K562 (cell line): ENCODE data around the gene NTRK3. TPM values are rescaled to one million over a fixed set of nuclear protein-coding genes. Genes with fewer than 3 reads are reported as not detected.

Source experiments
- ATAC-seq: fragments of 200-7000 bp; cut with Tn5 transposase; 3 replicates; pipeline ENCODE4 v1.9.1; 2020; ENCODE audit warnings: moderate library complexity
- BruUV-seq: library from RNA; stranded (reverse); fragments of 400-500 nt; replicated peaks from 2 replicates; lab custom pipeline; 2021; lab: Mats Ljungman, UMichigan
- CTCF ChIA-PET: fragments of 300-600 bp; formaldehyde crosslinking; extraction: SDS; loops from one replicate; lab custom pipeline; 2021; ENCODE audit warnings: low intra/inter-chr PET ratio; lab: Yijun Ruan, JAX
- POLR2A ChIA-PET: fragments of 300-600, 350-650 bp; sonication (Branson Sonifier 250); formaldehyde crosslinking; extraction: SDS; loops from one replicate; lab custom pipeline; 2021; ENCODE audit warnings: antibody characterized with exemption, inconsistent platforms; lab: Yijun Ruan, JAX
- DNase-seq, 4 experiments: peaks; one replicate each; pipeline versions ENCODE4 v3.0.0 to v3.0.0-alpha.2; 2011 to 2018; ENCODE audit warnings: low spot score in 3 of 4, mixed read lengths in 3 of 4; ENCODE audit errors: extremely low read depth in 1 of 4
- FAIRE-seq: peaks from 2 replicates; lab custom pipeline; 2011; peaks lifted over from hg19 to GRCh38; lab: Jason Lieb, UNC
- H2AFZ ChIP-seq: 2 replicates; pipeline ENCODE4 v1.6.0; 2011; ENCODE audit warnings: low read depth, low read length, control low read depth, inconsistent platforms
- H3K27ac ChIP-seq: fragments of 200-600 bp; 3 replicates; pipeline ENCODE4 v1.8.0; 2011; ENCODE audit warnings: low read depth, mild to moderate bottlenecking, control low read depth, inconsistent platforms, low read length, moderate library complexity, mixed read lengths; ENCODE audit errors: extremely low read depth
- H3K27me3 ChIP-seq, 2 experiments: fragments of 300-600 bp in 1 of 2; 2 replicates in 1 of 2; 3 replicates in 1 of 2; pipeline versions ENCODE4 v1.6.0 to v1.8.0; 2011; ENCODE audit warnings: inconsistent platforms in 2 of 2, low read length in 2 of 2, mild to moderate bottlenecking in 1 of 2, mixed read lengths in 1 of 2, moderate library complexity in 1 of 2; ENCODE audit not compliant: control insufficient read depth in 2 of 2, insufficient read depth in 2 of 2
- H3K36me3 ChIP-seq: fragments of 300-600 bp; 3 replicates; pipeline ENCODE4 v1.8.0; 2011; ENCODE audit warnings: mild to moderate bottlenecking, low read length, inconsistent platforms; ENCODE audit not compliant: control insufficient read depth, insufficient read depth
- H3K4me1 ChIP-seq, 2 experiments: fragments of 200-600 bp in 1 of 2; replicated peaks in 1 of 2; 2 replicates in 1 of 2; 3 replicates in 1 of 2; pipeline versions ENCODE4 v1.5.1 to v1.8.0; 2011; ENCODE audit warnings: inconsistent platforms in 2 of 2, low read length in 2 of 2, mild to moderate bottlenecking in 1 of 2, mixed read lengths in 1 of 2, moderate library complexity in 1 of 2; ENCODE audit not compliant: control insufficient read depth in 2 of 2, insufficient read depth in 2 of 2
- H3K4me2 ChIP-seq: 2 replicates; pipeline ENCODE4 v1.6.1; 2011; ENCODE audit warnings: low read length, control low read depth, inconsistent platforms, mixed read lengths; ENCODE audit not compliant: insufficient read depth
- H3K4me3 ChIP-seq: fragments of 200-600 bp; sonication (generic), shearing (Covaris generic); 2 replicates; pipeline ENCODE4 v1.5.1; 2016; ENCODE audit warnings: control low read depth, inconsistent platforms
- H3K79me2 ChIP-seq: fragments of 200-600 bp; 3 replicates; pipeline ENCODE4 v1.8.0; 2011; ENCODE audit warnings: low read length, inconsistent platforms; ENCODE audit not compliant: control insufficient read depth, insufficient read depth
- H3K9ac ChIP-seq, 2 experiments: 2 replicates each; pipeline versions ENCODE4 v1.6.0 to v1.6.1; 2011; ENCODE audit warnings: low read depth in 2 of 2, low read length in 2 of 2, control low read depth in 1 of 2, inconsistent platforms in 1 of 2, mild to moderate bottlenecking in 1 of 2, mixed read lengths in 1 of 2; ENCODE audit not compliant: insufficient read depth in 1 of 2
- H3K9me1 ChIP-seq: one replicate; pipeline ENCODE4 v1.6.0; 2011; ENCODE audit warnings: inconsistent platforms, mild to moderate bottlenecking, low read length, moderate library complexity; ENCODE audit not compliant: control insufficient read depth, insufficient read depth
- H3K9me3 ChIP-seq: replicated peaks from 2 replicates; pipeline ENCODE4 v1.5.1; 2011; ENCODE audit warnings: low read depth, low read length, inconsistent platforms; ENCODE audit not compliant: control insufficient read depth, insufficient read depth
- H4K20me1 ChIP-seq: replicated peaks from 2 replicates; pipeline ENCODE4 v1.6.1; 2011; ENCODE audit warnings: low read length, inconsistent platforms, mixed read lengths; ENCODE audit not compliant: control insufficient read depth, insufficient read depth
- CHD2 ChIP-seq: IDR thresholded peaks from 2 replicates; pipeline ENCODE4 v1.6.1; 2011; ENCODE audit warnings: low read depth, low read length
- CREB1 ChIP-seq, 2 experiments: sonication (generic) in 1 of 2; formaldehyde crosslinking in 1 of 2; IDR thresholded peaks; 2 replicates each; pipeline versions ENCODE4 v1.6.1 to v1.8.0; 2012 to 2022; ENCODE audit warnings: inconsistent platforms in 1 of 2, mild to moderate bottlenecking in 1 of 2, missing genetic modification reagents in 1 of 2, moderate library complexity in 1 of 2
- IRF9 ChIP-seq: fragments of 450-650 bp; IDR thresholded peaks from 2 replicates; pipeline ENCODE4 v1.6.1; 2016; ENCODE audit warnings: missing biosample characterization, missing genetic modification characterization
- JUND ChIP-seq, 2 experiments: IDR thresholded peaks; 2 replicates in 1 of 2; 3 replicates in 1 of 2; pipeline ENCODE4 v1.6.1; 2011; ENCODE audit warnings: borderline replicate concordance in 2 of 2, low read depth in 2 of 2, low read length in 2 of 2, improper control_type of control experiment in 1 of 2, missing biosample characterization in 1 of 2, missing genetic modification characterization in 1 of 2, missing genetic modification reagents in 1 of 2
- L3MBTL2 ChIP-seq: fragments of 450-650 bp; IDR thresholded peaks from 2 replicates; pipeline ENCODE4 v1.6.1; 2016; ENCODE audit warnings: mild to moderate bottlenecking, moderate library complexity
- PTTG1 ChIP-seq: fragments of 450-650 bp; IDR thresholded peaks from 2 replicates; pipeline ENCODE4 v1.6.1; 2016; ENCODE audit warnings: low read depth, mild to moderate bottlenecking, missing genetic modification characterization, missing compliant biosample characterization
- RFX7 ChIP-seq: fragments of 250-450 bp; sonication (Bioruptor Pico); IDR thresholded peaks from 2 replicates; pipeline ENCODE4 v1.5.1; 2021; ENCODE audit warnings: mild to moderate bottlenecking
- SPI1 ChIP-seq: IDR thresholded peaks from 2 replicates; pipeline ENCODE4 v1.6.1; 2011; ENCODE audit warnings: low read depth, low read length, control low read depth, borderline replicate concordance
- ZNF12 ChIP-seq: sonication (generic); formaldehyde crosslinking; IDR thresholded peaks from 2 replicates; pipeline ENCODE4 v1.4.0; 2020; ENCODE audit warnings: mild to moderate bottlenecking, missing genetic modification reagents
- WGBS: fragments of 100-300 bp; shearing (Covaris generic); methylation state at CpG from one replicate; pipeline ENCODE4 v1.1.6; 2016; ENCODE audit warnings: low coverage, mixed read lengths; ENCODE audit not compliant: insufficient coverage; ENCODE audit errors: missing lambda C conversion rate; 5-methylcytosine and 5-hydroxymethylcytosine counted together
- in situ Hi-C: fragments of 300-500 bp; cut with MboI; formaldehyde crosslinking; loops from 4 replicates; pipeline ENCODE4 v1.15.0; 2018; ENCODE audit warnings: inconsistent platforms, mixed read lengths
- intact Hi-C: fragments of 100-400 bp; cut with micrococcal nuclease; formaldehyde crosslinking; loops from 2 replicates; pipeline ENCODE4 v1.14.2; 2022
- polyA plus RNA-seq, 8 experiments: library from polyadenylated mRNA; depleted of rRNA in 4 of 8; stranded (reverse) in 5 of 8; unstranded in 3 of 8; fragments of >200 nt; fragmentation: Nextera tagmentation in 2 of 8; fragmentation: Illumina TruSeq in 1 of 8; extraction: Ambion mirVana in 2 of 8; extraction: Trizol in 1 of 8; gene quantifications; 2 replicates each; pipeline versions ENCODE4 v1.2.1 to v1.2.3, GENCODE V29; 2011 to 2014; ENCODE audit warnings: inconsistent platforms in 1 of 8, missing spikeins in 1 of 8
- total RNA-seq, 7 experiments: library from RNA; depleted of rRNA in 6 of 7; stranded (reverse); fragments of >200 nt in 6 of 7; fragmentation: Illumina TruSeq in 2 of 7; extraction: Trizol in 2 of 7; gene quantifications; 2 replicates each; pipeline versions ENCODE4 v1.2.1 to v1.2.3, GENCODE V29; 2011 to 2021; ENCODE audit warnings: low replicate concordance in 1 of 7
- TF ChIP-seq, protein P1 (sequence below): fragments of 450-650 bp; IDR thresholded peaks from 2 replicates; pipeline ENCODE4 v1.7.0; 2016; ENCODE audit warnings: borderline replicate concordance
- TF ChIP-seq, protein P2 (sequence below): sonication (generic); formaldehyde crosslinking; IDR thresholded peaks from 2 replicates; pipeline ENCODE4 v1.5.0; 2020; ENCODE audit warnings: missing genetic modification reagents

NTRK3 gene
- total and polyA plus RNA-seq, 9 of the 15 experiments (the other 6 are each of a cell fraction or from before 2014, with no cell fraction given) = 0.11 to 0.13 TPM; not detected in 7

DNA sequence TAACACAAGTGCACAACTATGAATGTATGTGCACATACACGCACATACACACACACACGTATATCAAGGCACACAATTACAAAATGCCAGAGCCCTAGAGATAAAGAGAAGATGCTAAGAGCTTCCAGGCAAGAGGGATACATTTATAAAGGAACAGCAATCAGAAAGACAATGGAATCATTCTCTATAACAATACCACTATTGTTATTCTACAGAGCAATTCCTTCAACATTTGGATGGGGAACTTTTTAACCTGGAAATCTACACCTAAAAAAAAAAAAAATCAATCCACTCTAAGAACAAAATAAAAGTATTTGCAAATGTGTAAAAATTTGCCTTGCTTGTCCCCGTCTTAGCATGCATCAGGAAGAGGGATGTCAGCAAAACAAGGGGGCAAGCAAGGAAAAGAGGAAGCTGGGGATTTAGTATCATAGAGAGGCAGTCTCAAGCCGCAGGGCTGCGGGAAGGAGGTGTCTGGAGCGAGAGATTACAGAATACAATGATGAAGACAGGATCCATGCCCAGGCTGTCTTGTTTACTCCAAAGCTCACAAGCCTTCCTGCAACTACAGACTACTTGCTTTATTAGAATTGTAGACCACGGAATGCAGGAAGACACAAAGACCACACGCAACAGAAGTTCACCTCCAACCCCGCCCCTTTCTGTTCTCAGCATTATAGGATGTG, 220.2 kb downstream of the NTRK3 start:
- no peaks in the 10 kb centered on the region for H3K79me2 ChIP-seq
- no peak overlapping the region for H3K4me3 ChIP-seq
- no peak for TF ChIP-seq CREB1 (IDR thresholded peaks at IDR 0.05)
- no peak for TF ChIP-seq CREB1 (CRISPR knock-in tag; IDR thresholded peaks at IDR 0.05)
- peak; percentile 44; the same call in 1 of the 2 replicates for TF ChIP-seq SPI1
- no peaks in the 10 kb centered on the region for H3K36me3 ChIP-seq
- H3K27ac ChIP-seq = no peak overlapping the region
- ATAC-seq (no peak), FAIRE-seq (no peak), DNase-seq (no peak)
- H3K27me3 ChIP-seq = no peaks in the 10 kb centered on the region; a peak in 1 of 5 replicates
- CTCF ChIA-PET = no interaction called here
- no peaks in the 10 kb centered on the region for H3K9me1 ChIP-seq
- no peak overlapping the region for H3K9ac ChIP-seq
- H3K9me3 ChIP-seq = no peaks in the 10 kb centered on the region
- in situ Hi-C loops (no loop called here), intact Hi-C loops (no loop called here)
- no peak overlapping the region for H3K4me2 ChIP-seq
- H4K20me1 ChIP-seq = no peaks in the 10 kb centered on the region
- 0% methylated on average over 9 of the region's 9 CpGs for WGBS
- no TSS peak for BruUV-seq
- no peak overlapping the region for H2AFZ ChIP-seq
- POLR2A ChIA-PET = no interaction called here
- no peaks in the 10 kb centered on the region for H3K4me1 ChIP-seq

DNA sequence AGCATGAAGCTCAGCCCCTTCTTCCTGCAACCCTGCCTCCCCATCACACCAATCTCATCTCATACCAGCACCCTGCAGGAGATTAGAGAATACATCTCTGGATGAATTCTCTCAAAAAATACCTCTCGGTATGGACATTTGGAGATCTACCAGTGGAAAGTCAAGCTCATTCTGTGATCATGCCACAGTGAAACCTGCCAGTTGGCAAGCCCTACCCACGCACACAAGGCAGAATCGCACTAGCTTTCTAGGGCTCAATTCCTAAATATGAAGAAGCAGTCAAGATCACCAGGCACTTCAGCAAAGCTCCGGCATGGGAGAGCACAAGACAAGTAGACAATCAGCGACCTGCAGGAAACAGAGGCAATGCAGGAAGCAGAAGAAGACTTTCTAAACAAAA, 221.2 kb downstream of the NTRK3 start:
- Histone ChIP-seq H4K20me1 (no peaks in the 10 kb centered on the region), H3K36me3 (no peaks in the 10 kb centered on the region), H3K27ac (no peak overlapping the region), H3K9ac (no peak overlapping the region), H3K9me3 (no peaks in the 10 kb centered on the region), H3K9me1 (no peaks in the 10 kb centered on the region), H3K4me3 (no peak overlapping the region), H3K4me1 (no peaks in the 10 kb centered on the region), H2AFZ (no peak overlapping the region), H3K27me3 (no peaks in the 10 kb centered on the region), H3K79me2 (no peaks in the 10 kb centered on the region), H3K4me2 (no peak overlapping the region)
- intact Hi-C loops (no loop called here), in situ Hi-C loops (no loop called here)
- no peak for DNase-seq
- ChIA-PET POLR2A (interaction anchor here (1.0 kb wide), 1 partner anchor 10 kb away, joined by 4 read pairs; no protein-coding TSS in a partner anchor), CTCF (no interaction called here)
- ATAC-seq = no peak
- 0% methylated on average over 5 of the region's 5 CpGs for WGBS
- no peak for FAIRE-seq
- no TSS peak for BruUV-seq
- TF ChIP-seq ZNF12 (CRISPR knock-in tag) = no peak
- no peak for TF ChIP-seq RFX7
- no peak for TF ChIP-seq IRF9 (tag)
- TF ChIP-seq JUND (IDR thresholded peaks at IDR 0.05; ENCODE audit: borderline replicate concordance, low read depth, low read length) = no peak
- no peak for TF ChIP-seq JUND (tag; IDR thresholded peaks at IDR 0.05; ENCODE audit: borderline replicate concordance, low read depth, low read length)
- TF ChIP-seq, protein P1, sequence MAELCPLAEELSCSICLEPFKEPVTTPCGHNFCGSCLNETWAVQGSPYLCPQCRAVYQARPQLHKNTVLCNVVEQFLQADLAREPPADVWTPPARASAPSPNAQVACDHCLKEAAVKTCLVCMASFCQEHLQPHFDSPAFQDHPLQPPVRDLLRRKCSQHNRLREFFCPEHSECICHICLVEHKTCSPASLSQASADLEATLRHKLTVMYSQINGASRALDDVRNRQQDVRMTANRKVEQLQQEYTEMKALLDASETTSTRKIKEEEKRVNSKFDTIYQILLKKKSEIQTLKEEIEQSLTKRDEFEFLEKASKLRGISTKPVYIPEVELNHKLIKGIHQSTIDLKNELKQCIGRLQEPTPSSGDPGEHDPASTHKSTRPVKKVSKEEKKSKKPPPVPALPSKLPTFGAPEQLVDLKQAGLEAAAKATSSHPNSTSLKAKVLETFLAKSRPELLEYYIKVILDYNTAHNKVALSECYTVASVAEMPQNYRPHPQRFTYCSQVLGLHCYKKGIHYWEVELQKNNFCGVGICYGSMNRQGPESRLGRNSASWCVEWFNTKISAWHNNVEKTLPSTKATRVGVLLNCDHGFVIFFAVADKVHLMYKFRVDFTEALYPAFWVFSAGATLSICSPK = no peak
- TF ChIP-seq CHD2 = no peak
- TF ChIP-seq, protein P2, sequence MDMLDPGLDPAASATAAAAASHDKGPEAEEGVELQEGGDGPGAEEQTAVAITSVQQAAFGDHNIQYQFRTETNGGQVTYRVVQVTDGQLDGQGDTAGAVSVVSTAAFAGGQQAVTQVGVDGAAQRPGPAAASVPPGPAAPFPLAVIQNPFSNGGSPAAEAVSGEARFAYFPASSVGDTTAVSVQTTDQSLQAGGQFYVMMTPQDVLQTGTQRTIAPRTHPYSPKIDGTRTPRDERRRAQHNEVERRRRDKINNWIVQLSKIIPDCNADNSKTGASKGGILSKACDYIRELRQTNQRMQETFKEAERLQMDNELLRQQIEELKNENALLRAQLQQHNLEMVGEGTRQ (CRISPR knock-in tag) = no peak
- TF ChIP-seq L3MBTL2 = no peak
- no peak for TF ChIP-seq PTTG1
